ENCODE results near the gene KLK14.
A peak's percentile ranks its signal among the peaks of the same experiment; 100 is the strongest.

KLK14 gene

GRCh38 chr19:51108066-51108804 lies 25.5 kb upstream of the KLK14 start, which contains the start of gene CTU1:
Gene CTU1, minus strand, starts transcription at chr19:51108409. Its CDS starts 3,840 bp downstream, at chr19:51104569.
- peak; percentile 90 to 100 (median 98) for DNase-seq

GRCh38 chr19:51107406-51108065 lies 24.8 kb upstream of the KLK14 start:
- DNase-seq, result peak in 6 of 58 donors; percentile 37 to 54 (median 44)

GRCh38 chr19:51103926-51104341 lies 21.2 kb upstream of the KLK14 start:
- no peak for DNase-seq

- DNase-seq, result no peak
Observed at GRCh38 chr19:51102991-51103390, 20.3 kb upstream of the KLK14 start.

GRCh38 chr19:51101171-51101865 lies 18.6 kb upstream of the KLK14 start:
- no peak for DNase-seq

- DNase-seq, result no peak
Observed at GRCh38 chr19:51100601-51101000, 17.9 kb upstream of the KLK14 start.

- no peak for DNase-seq
Observed at GRCh38 chr19:51099047-51099382, 16.3 kb upstream of the KLK14 start.

- no peak for DNase-seq
Observed at GRCh38 chr19:51098365-51099046, 15.8 kb upstream of the KLK14 start.

GRCh38 chr19:51097796-51098195 lies 15.1 kb upstream of the KLK14 start:
- no peak for DNase-seq

GRCh38 chr19:51097166-51097738 lies 14.6 kb upstream of the KLK14 start:
- DNase-seq, result peak in 35 of 58 donors; percentile 0 to 69 (median 15)

GRCh38 chr19:51096473-51097165 lies 13.9 kb upstream of the KLK14 start:
- no peak for DNase-seq

GRCh38 chr19:51094696-51095279 lies 12.1 kb upstream of the KLK14 start:
- DNase-seq, result peak in 6 of 58 donors; percentile 2 to 9 (median 4)

- DNase-seq, result no peak
Observed at GRCh38 chr19:51093510-51094345, 11.0 kb upstream of the KLK14 start.

- DNase-seq, result peak in 5 of 58 donors; percentile 6 to 14 (median 9)
Observed at GRCh38 chr19:51093101-51093500, 10.4 kb upstream of the KLK14 start.

- no peak for DNase-seq
Observed at GRCh38 chr19:51091895-51092873, 9.5 kb upstream of the KLK14 start.

GRCh38 chr19:51091126-51091525 lies 8.4 kb upstream of the KLK14 start:
- DNase-seq, result no peak

- DNase-seq, result no peak
Observed at GRCh38 chr19:51090471-51090870, 7.8 kb upstream of the KLK14 start.

- DNase-seq, result no peak
Observed at GRCh38 chr19:51089786-51090185, 7.1 kb upstream of the KLK14 start.
